PC-9 (cell line): ENCODE measurements around the gene MEMO1. TPM values are rescaled to one million over a fixed set of nuclear protein-coding genes. Genes with fewer than 3 reads are reported as not detected.

Experiments used
- BruUV-seq: library from RNA; stranded (reverse); fragments of 400-500 nt; replicated peaks from 2 replicates; lab custom pipeline; 2021; lab: Mats Ljungman, UMichigan
- CTCF ChIA-PET: fragments of 300-600 bp; sonication (Branson Sonifier 250); formaldehyde crosslinking; loops from one replicate; lab custom pipeline; 2022; ENCODE audit warnings: antibody characterized with exemption; lab: Charles Lee
- POLR2A ChIA-PET: fragments of 300-600 bp; sonication (Branson Sonifier 250); formaldehyde crosslinking; loops from one replicate; lab custom pipeline; 2022; ENCODE audit warnings: antibody characterized with exemption; ENCODE audit not compliant: unreplicated experiment; lab: Charles Lee
- DNase-seq, 2 experiments: peaks; one replicate each; pipeline versions ENCODE4 v3.0.0 to v3.0.0-alpha.2; 2015 to 2022; ENCODE audit warnings: mixed read lengths in 1 of 2
- H2AFZ ChIP-seq: fragments of 200-600 bp; sonication (generic); 2 replicates; pipeline ENCODE4 v1.8.1; 2017; ENCODE audit warnings: antibody characterized with exemption
- H3F3A ChIP-seq: fragments of 200-600 bp; sonication (generic); 2 replicates; pipeline ENCODE4 v1.8.1; 2017; ENCODE audit warnings: antibody characterized with exemption, mild to moderate bottlenecking, low read depth; ENCODE audit not compliant: insufficient read depth
- H3K27ac ChIP-seq: fragments of 200-600 bp; sonication (generic); 2 replicates; pipeline ENCODE4 v1.6.1; 2016; ENCODE audit warnings: mixed run types
- H3K27me3 ChIP-seq: fragments of 200-600 bp; sonication (generic); 2 replicates; pipeline ENCODE4 v1.6.1; 2016; ENCODE audit warnings: low read depth, mixed run types; ENCODE audit not compliant: insufficient read depth
- H3K36me3 ChIP-seq: fragments of 200-600 bp; sonication (generic); 2 replicates; pipeline ENCODE4 v1.6.1; 2016; ENCODE audit warnings: low read depth, mixed run types
- H3K4me1 ChIP-seq: fragments of 200-600 bp; sonication (generic); replicated peaks from 2 replicates; pipeline ENCODE4 v1.6.1; 2016; ENCODE audit warnings: mixed run types; ENCODE audit not compliant: insufficient read depth
- H3K4me2 ChIP-seq: fragments of 200-600 bp; sonication (generic); 2 replicates; pipeline ENCODE4 v1.6.1; 2017; ENCODE audit warnings: mixed run types
- H3K4me3 ChIP-seq: fragments of 200-600 bp; sonication (generic); 2 replicates; pipeline ENCODE4 v1.6.1; 2016; ENCODE audit warnings: mixed run types
- H3K79me2 ChIP-seq: fragments of 200-600 bp; sonication (generic); 2 replicates; pipeline ENCODE4 v1.6.1; 2017; ENCODE audit warnings: low read depth, mixed run types
- H3K9me2 ChIP-seq: fragments of 200-600 bp; sonication (generic); 2 replicates; pipeline ENCODE4 v1.8.1; 2017; ENCODE audit warnings: mild to moderate bottlenecking; ENCODE audit not compliant: insufficient read depth
- H3K9me3 ChIP-seq: fragments of 200-600 bp; sonication (generic); 2 replicates; pipeline ENCODE4 v1.8.1; 2016; ENCODE audit warnings: low read depth; ENCODE audit not compliant: insufficient read depth
- H4K20me1 ChIP-seq: fragments of 200-600 bp; sonication (generic); 2 replicates; pipeline ENCODE4 v1.8.1; 2017; ENCODE audit not compliant: insufficient read depth
- EZH2 ChIP-seq: fragments of 200-600 bp; sonication (generic); IDR thresholded peaks from 2 replicates; pipeline ENCODE4 v1.8.0; 2017; ENCODE audit warnings: antibody characterized with exemption, low read depth
- intact Hi-C: fragments of 100-400 bp; cut with micrococcal nuclease; formaldehyde crosslinking; loops from one replicate; pipeline ENCODE4 v1.10.0; 2022; ENCODE audit not compliant: unreplicated experiment
- total RNA-seq: library from RNA; stranded (reverse); gene quantifications from 2 replicates; pipeline ENCODE4 v1.2.3, GENCODE V29; 2021
- TF ChIP-seq, protein P1 (sequence below): fragments of 200-600 bp; sonication (generic); conservative IDR thresholded peaks from 2 replicates; pipeline ENCODE4 v1.6.1; 2017; ENCODE audit warnings: mixed run types, antibody characterized with exemption, mild to moderate bottlenecking, moderate library complexity

Gene MEMO1
- total RNA-seq, 1 experiment from 2014 or later, result 40.2 TPM

DNA sequence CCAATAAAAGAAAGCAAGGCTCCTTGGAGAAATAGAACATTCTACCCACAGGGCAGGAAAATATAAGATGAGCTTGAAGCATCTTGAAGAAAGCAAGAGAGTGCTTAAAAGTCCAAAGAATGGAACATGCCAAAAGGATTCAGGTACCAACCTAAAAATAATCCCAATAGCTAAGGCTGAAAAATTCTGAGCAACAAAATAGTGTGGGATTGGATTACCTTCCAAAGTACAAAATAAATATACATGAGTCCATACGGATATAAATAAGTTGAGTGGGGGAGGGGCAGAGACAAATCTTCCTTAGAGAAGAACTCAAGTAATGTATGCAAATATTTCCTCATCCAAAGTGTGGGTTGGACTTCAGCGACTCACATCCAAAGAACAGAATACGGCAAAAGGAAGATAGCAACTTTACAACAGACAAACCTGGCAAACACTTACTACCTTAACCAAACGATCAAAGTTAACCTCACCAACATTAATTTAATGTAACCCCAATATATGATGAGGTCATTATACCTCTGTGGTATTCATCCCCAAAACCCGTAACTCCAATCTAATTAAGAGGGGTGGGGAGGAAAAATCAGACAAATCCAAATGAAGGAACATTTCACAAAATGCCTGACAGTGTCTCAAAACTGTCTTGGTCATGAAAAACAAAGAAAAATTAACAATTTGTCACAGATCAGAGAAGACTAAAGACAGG is 26.9 kb downstream of the MEMO1 start:
- no peaks in the 10 kb centered on the region for H3K9me3 ChIP-seq
- DNase-seq, result no peak
- H2AFZ ChIP-seq, result no peak overlapping the region
- H3K4me3 ChIP-seq, result no peak overlapping the region
- no peaks in the 10 kb centered on the region; the same call in 1 of the 2 replicates for H3F3A ChIP-seq
- no peaks in the 10 kb centered on the region for H3K27me3 ChIP-seq
- POLR2A ChIA-PET, result no interaction called here
- no peaks in the 10 kb centered on the region; the same call in 1 of the 2 replicates for H3K36me3 ChIP-seq
- no peaks in the 10 kb centered on the region for H3K9me2 ChIP-seq
- H3K4me2 ChIP-seq, result no peak overlapping the region
- TF ChIP-seq, protein P1, sequence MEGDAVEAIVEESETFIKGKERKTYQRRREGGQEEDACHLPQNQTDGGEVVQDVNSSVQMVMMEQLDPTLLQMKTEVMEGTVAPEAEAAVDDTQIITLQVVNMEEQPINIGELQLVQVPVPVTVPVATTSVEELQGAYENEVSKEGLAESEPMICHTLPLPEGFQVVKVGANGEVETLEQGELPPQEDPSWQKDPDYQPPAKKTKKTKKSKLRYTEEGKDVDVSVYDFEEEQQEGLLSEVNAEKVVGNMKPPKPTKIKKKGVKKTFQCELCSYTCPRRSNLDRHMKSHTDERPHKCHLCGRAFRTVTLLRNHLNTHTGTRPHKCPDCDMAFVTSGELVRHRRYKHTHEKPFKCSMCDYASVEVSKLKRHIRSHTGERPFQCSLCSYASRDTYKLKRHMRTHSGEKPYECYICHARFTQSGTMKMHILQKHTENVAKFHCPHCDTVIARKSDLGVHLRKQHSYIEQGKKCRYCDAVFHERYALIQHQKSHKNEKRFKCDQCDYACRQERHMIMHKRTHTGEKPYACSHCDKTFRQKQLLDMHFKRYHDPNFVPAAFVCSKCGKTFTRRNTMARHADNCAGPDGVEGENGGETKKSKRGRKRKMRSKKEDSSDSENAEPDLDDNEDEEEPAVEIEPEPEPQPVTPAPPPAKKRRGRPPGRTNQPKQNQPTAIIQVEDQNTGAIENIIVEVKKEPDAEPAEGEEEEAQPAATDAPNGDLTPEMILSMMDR, result no peak
- TF ChIP-seq EZH2, result no peak
- H3K79me2 ChIP-seq, result peaks cover 96% of the 10 kb centered on the region
- intact Hi-C loops, result no loop called here
- no peaks in the 10 kb centered on the region for H3K4me1 ChIP-seq
- no TSS peak for BruUV-seq
- CTCF ChIA-PET, result no interaction called here
- peaks cover 10% of the 10 kb centered on the region; the same call in 1 of the 2 replicates for H4K20me1 ChIP-seq
- H3K27ac ChIP-seq, result no peak overlapping the region

DNA sequence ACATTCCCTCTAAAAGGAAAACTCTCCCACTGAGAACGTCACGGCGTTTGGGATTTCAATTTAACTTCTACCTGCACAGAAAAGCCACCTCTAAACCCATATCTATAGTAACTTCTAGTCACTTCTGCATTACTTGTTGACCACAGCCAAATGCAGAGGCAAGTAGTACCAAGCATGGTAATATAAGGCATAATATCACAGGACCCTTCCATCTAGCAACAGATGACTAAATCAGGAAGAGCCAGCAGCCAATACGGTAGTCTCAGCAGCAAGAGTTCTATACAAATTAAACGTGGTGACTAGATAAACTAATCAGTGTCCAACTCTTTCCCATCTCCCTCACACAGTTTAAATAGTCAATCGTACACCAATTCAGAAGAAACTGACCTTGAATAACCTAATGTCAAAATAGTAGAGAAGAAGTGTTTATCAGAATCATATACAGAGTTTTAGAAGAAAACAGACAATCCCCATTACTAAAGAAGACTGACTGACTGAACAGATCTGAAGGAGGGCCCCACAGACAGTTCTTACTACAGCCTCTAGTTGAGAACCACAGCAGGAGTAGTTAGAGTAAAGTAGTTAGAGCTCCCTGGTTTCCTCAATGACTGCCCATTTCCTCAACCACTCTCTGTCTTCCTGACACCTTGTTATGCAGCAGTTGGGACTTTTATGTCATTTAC is 30.0 kb downstream of the MEMO1 start:
- intact Hi-C loops, result no loop called here
- CTCF ChIA-PET, result no interaction called here
- 0 out of 2 replicates have a peak, but pooled peaks cover 10% of the 10 kb centered on the region for H4K20me1 ChIP-seq

DNA sequence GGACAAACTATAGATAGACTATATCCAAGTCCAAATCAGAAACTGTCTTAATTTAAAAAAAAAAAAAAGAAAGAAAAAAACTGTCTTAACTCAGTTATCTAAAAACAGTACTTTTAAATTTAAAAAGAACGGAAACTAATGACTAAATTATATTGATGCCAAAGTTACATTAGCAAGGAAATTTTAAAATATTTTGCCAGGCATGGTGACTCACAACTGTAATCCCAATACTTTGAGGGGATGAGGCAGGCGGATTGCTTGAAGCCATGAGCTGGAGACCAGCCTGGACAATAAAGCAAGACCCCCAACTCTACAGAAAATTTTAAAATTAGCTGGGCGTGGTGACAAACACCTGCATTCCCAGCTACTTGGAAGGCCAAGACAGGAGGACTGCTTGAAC is 30.9 kb downstream of the MEMO1 start:
- H3K9me2 ChIP-seq, result no peaks in the 10 kb centered on the region
- intact Hi-C loops, result no loop called here
- no peaks in the 10 kb centered on the region for H3K27me3 ChIP-seq
- H3K79me2 ChIP-seq, result peaks cover 90% of the 10 kb centered on the region
- no TSS peak for BruUV-seq
- no peak overlapping the region for H3K4me3 ChIP-seq
- 0 out of 2 replicates have a peak, but pooled peaks cover 10% of the 10 kb centered on the region for H4K20me1 ChIP-seq
- CTCF ChIA-PET, result interaction anchor here (0.6 kb wide), 1 partner anchor 566 kb away, joined by 3 read pairs; no protein-coding TSS in a partner anchor
- TF ChIP-seq, protein P1, result no peak
- H3K4me2 ChIP-seq, result no peak overlapping the region
- no peak overlapping the region for H2AFZ ChIP-seq
- H3K9me3 ChIP-seq, result no peaks in the 10 kb centered on the region
- no peaks in the 10 kb centered on the region; the same call in 1 of the 2 replicates for H3F3A ChIP-seq
- no peaks in the 10 kb centered on the region for H3K4me1 ChIP-seq
- POLR2A ChIA-PET, result no interaction called here
- no peaks in the 10 kb centered on the region; the same call in 1 of the 2 replicates for H3K36me3 ChIP-seq
- no peak for DNase-seq
- no peak overlapping the region for H3K27ac ChIP-seq

More for the DNA sequence above, 30.0 kb downstream of the MEMO1 start:
- Histone ChIP-seq H3K27ac (no peak overlapping the region), H3F3A (no peaks in the 10 kb centered on the region; the same call in 1 of the 2 replicates), H3K9me3 (no peaks in the 10 kb centered on the region), H3K4me2 (no peak overlapping the region), H3K36me3 (no peaks in the 10 kb centered on the region; the same call in 1 of the 2 replicates), H3K4me3 (no peak overlapping the region), H3K27me3 (no peaks in the 10 kb centered on the region), H2AFZ (no peak overlapping the region), H3K79me2 (peaks cover 92% of the 10 kb centered on the region), H3K9me2 (no peaks in the 10 kb centered on the region), H3K4me1 (no peaks in the 10 kb centered on the region)
- TF ChIP-seq, protein P1, result no peak
- no peak for TF ChIP-seq EZH2
- no TSS peak for BruUV-seq
- no peak for DNase-seq
- POLR2A ChIA-PET, result no interaction called here
